HG02678 (cell line): ENCODE results near the gene C9orf78.

Source experiments
- ATAC-seq: cut with Tn5 transposase; IDR thresholded peaks from one replicate; pipeline ENCODE4 v1.9.1; 2021; ENCODE audit warnings: mild to moderate bottlenecking, moderate library complexity; ENCODE audit not compliant: unreplicated experiment

The C9orf78 gene

DNA sequence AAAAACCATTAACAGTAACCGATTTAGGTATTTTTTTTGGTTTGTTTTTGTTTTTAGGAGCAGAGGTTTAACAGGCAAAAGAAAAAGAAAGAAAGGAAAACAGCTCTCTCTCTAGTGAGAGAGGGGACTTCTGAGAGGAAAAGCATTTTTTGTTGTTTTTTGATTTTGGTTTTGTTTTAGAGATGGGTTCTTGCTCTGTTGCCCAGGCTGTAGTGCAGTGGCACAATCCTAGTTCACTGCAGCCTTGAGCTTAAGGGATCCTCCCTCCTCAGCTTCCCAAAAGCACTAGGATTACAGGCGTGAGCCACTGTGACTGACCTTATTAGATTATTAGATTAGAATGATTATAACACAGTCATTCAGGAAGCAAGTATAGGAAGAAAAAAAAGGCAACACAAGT lies 10.3 kb upstream of the C9orf78 start:
- ATAC-seq, result no peak

DNA sequence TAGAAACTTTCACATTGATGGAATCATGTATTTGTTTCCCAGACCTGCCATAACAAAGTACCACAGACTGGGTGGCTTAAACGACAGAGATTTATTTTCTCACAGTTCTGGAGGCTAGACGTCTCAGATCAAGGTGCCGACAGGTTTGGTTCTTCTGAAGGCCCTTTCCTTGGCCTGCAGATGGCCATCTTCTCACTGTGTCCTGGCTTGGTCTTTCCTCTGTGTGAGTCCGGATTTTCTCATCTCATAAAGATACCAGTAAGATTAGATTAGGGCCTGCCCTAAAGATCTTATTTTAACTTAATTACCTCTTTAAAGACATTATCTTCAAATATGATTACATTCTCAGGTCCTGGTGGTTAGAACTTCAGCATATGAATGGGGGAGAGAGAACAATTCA lies 6.0 kb upstream of the C9orf78 start:
- no peak for ATAC-seq

DNA sequence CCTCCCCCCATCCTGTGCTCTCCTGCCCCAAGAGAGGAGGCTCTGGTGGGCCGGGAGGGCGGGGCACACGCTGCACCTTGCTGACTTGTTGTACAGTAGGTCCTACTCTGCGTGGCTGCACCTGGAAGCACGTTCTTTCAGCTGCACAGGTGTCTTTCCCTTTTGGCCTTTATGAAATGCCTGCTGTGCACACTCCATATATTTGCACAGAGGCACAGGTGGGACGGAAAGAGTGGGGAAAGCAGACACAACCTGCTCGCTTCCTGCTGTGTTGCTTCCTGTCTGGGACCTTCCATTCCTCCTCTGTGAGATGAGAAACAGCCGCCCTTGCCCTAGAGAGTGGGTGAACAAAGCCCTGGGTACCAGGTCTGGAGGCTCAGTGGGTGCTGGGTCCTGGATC lies 5.0 kb upstream of the C9orf78 start:
- no peak for ATAC-seq

DNA sequence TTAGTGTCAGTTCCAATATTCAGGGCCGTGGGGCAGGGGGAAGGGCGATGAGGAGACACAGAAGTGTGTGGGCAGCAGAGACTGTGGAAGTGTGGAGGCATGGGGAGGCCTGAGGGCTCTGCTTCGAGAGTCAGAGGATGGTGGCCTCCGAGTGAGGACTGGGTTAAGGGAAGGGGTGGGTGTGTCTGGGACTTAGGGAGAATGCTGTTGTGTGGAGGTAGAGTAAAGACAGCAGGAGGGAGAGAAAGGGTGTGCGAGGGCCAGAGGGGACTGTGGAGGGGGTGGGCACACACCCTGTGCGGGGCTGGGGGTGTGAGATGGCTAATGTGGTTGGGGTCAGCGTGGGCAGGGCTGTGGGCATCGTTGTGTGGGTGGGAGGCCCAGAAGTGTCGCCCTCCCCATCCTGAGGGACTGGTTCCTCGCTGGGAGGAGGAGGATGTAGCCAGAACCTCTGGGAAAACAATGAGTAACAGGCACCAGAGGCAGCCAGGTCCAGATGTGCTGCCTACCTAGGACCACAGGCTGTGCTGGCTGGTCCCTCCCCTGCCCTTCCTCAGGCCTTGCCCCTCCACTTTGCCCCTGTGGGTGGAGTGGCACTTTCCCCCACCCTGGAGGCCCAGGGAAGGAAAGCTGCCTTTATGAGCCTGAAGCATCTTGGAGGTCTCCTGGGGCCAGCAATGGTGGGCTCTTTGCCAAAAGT lies 4.4 kb upstream of the C9orf78 start:
- ATAC-seq, result no peak

DNA sequence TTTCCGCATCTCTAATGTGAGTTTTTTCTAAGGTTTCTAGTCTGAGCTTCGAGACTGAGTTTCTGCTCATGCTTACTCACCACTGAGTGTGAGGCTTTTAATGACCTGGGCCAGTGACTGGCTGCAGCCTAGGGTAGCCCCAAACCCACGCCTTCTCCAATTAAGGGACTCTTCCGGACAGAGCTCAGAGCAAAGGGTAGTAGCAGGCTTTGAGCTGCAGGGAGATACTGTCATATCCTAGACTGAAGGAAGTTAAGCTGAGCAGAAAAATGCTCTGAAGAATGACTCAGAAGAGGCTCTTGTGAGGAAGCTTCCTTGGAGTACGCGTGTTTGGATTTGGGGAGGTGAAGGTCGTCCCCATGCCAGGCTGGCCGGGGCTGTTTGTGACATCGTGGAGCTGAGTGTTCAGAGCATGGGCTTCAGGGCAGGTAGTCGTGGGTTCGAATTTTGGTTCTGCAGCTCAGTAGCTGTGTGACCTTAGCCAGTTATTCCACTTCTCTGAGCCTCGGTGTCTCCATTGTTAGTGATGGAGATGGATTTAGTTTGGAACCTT lies 3.7 kb upstream of the C9orf78 start:
- ATAC-seq, result no peak

DNA sequence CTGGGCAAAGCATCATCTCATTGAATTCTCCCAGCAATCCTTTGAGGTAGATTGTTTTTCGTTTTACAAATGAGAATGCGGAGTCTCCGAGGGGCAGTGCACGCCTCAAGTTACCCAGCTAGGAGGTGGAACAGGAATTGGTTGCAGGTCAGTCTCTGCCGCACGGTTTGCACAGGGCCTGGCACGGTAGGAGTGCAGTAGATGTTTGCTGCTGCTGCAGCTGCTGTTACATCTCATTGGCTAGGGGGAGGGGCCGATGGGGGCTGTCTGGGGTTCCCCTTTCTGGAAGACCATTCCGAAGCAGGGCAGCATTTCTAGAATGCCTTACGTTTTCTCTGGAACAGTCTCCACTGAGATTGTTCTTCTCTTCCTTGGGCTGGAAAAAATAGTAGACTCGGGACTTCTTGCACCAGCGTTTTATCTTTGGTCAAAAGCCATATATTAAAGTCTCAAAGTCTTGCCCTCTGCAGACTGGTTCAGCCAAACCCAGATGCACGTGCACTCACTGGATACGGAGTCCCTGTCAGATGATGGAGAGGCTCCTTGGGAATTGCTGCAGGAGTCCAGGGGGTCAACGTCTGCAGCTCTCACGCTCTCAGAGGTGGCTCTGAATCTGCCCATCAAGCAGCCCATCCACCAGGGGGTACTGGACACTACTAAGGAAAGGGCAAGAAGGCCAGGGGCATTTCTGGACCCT lies 1.4 kb upstream of the C9orf78 start:
- ATAC-seq, result no peak

DNA sequence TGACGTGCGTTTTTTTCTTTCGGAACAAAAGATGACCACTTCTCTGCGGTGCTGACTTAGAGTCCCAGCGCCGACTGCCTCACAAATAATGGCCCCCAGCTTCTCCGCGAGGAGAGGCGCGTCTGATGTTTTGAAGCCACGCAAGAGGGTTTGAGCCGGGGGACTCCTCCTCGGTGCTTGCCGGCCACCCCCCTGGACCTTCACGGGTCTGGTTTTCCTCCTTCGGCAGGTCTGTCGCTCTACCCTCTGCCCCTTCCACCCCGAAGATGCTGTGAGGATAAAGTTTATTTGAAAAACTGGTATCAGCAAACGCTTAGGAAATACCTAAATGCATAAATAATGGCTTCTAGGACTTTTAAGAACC lies 767 bp upstream of the C9orf78 start:
- no peak for ATAC-seq

DNA sequence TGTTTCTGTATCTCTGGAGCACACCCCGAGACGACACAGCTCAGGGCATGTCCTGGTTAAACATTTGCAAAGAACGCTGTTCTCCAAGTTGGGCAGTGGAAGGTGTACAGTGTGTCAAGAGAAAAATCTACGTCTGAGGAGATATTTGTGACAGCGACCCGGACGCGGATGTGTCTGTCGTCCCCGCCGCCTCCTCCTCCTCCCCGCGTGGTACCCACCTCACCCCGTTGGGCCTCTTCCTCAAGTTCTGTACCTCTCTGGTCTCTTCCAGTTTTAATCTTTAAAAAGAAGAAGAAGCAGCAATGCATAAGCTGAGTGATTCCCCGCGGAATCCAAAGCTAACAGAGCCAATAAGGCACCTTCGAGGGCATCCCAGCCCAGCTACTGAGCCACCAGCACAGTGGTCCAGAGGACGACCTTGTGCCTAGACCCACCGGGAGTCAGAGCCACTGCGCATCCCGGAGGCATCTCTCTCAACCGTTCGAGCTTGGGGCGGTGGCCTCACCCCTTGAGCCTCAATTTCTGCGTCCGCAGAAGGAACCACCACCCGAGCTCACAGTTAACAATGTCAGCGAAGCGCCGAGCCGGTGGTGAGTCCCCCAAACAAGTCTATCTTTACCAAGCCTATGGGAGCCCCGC lies 467 bp downstream of the C9orf78 start:
- peak; percentile 11 for ATAC-seq

- no peak for ATAC-seq
Measured at GRCh38 chr9:129832982-129833381, 2.1 kb downstream of the C9orf78 start.

- ATAC-seq, result no peak
Measured at GRCh38 chr9:129828969-129829368, 6.1 kb downstream of the C9orf78 start.

DNA sequence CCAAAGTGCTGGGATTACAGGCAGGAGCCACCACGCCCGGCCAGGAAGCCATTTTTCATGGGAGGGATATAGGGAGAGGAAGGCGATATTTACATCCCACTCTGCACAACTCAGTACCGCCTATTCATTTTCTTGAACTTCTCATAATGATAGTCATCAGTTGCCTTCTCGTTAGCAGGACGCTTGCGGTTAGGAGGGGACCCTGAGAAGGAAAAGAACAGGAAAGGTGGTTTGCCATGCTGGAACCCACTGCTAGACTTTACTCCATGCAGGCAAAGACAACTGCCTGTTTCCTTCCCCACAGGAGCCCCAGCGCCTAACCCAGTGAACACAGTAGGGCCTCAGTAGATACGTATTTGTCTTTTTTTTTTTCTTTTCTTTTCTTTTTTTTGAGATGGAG lies 7.0 kb downstream of the C9orf78 start:
- no peak for ATAC-seq

DNA sequence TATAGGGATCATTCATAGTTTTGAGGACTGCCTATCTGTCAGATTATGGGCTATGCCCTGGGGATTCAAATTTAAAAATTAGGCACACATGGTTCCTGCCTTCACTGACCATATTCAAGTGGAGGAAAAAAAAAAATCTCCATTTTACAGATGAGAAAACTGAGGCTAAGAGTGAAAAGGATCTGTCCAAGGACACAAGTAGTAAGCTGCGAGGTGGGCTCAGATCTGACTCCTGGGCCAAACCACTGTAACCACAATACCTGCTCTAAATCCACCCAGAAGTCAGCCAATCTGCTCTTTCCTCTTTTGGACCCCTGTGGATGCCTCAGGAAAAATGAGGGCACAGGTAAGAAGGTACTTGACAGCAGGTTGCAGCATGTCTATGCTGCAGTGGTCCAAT lies 8.3 kb downstream of the C9orf78 start:
- no peak for ATAC-seq

DNA sequence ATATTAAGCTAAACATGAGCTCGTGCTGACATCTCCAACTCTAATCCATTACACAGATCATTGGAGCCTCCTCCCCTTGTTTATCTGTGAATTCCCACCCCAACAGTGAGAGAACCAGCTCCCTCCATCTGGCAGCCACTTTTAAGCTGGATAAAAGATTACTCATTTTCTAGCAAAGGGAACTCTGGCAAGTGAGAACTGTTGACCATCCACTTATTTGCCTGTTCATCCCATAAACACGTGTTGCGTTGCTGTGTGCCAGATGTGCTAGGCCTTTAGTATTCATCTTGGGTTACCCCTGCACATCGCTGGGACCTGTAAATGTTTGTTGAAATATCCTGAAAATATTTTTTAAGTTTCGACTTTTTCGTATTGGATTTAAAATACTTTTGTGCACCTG lies 8.7 kb downstream of the C9orf78 start:
- ATAC-seq, result no peak

- peak; percentile 90 for ATAC-seq
Measured at GRCh38 chr9:129823935-129824601, 11.0 kb downstream of the C9orf78 start, which contains the start of gene TOR1A. TOR1A (minus strand) TSS chr9:129824136; CDS start chr9:129824085, 51 bp downstream.

GRCh38 chr9:129823542-129823934 lies 11.5 kb downstream of the C9orf78 start:
- ATAC-seq, result no peak

DNA sequence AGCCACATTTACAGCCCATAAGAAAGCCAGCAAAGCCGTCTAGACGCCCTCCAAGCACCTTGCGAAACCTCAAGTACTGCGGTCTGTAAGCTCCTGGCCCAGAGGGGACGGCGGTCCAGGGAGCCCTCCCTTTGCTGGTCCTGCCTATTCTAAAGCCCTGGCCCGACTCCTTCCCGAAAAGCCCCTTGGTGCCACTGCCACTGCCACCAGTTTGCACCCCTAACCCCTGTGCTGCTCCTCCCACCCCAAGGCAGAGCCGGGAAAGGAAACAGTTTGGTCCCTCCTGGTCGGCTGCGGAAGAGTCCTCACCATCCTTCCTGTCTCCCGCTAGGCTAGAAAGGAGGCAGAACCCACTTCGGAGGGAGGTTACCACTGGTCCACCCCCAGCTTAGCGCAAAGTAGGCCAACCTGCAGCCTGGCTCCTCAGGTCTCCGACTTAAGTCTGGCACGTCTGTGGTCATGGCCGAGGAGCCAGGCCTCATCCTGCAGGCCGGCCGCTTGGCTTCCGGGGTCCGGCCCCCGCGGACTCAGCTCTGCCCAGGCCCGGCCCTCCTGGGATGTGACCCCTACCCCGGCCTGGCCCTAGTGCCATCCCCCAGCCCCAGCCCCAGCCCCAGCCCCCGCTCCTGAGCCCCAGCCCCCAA lies 12.1 kb downstream of the C9orf78 start:
- no peak for ATAC-seq

DNA sequence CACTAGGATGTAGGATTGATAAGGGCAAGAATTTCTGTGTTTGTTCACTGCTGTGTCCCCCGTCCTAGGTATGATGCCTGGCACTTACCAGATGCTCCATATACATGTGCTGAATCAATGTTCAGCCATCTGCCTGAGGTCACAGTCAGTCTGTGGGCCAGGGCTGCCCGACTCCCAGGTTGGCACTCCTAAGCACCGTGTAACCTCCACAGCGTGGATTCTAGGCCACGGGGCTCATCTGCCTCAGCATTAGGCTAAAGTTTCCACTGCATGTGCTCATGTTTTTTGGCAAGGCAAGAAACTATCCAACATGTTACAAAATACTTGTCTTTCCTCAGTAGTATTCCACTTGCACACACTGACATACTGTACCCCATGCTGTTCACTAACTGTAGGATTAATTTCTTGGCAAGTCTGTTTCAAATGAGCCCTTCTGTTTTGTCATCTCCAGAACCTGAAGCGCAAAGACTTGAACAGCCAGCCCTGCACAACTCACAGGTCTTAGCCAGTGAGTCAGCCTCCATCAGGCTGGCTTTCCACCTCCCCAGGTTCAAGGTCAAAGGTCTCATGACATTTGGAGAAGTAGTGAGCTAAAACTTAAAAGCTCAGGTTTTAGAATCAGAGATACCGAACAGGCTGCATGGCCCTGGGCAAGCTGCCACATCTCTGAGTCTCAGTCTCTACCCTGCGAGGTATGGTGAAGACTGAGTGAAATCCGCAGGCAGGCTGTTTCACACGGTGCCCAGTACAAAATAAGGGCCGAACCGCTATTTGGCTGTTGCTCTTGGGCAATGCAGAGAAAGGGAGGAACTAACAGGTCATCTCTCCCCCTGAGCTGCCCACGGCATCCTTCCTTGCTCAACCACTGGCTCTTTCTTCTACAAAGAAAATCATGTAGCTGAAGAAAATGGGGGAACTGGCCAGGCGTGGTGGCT lies 18.3 kb downstream of the C9orf78 start:
- no peak for ATAC-seq

DNA sequence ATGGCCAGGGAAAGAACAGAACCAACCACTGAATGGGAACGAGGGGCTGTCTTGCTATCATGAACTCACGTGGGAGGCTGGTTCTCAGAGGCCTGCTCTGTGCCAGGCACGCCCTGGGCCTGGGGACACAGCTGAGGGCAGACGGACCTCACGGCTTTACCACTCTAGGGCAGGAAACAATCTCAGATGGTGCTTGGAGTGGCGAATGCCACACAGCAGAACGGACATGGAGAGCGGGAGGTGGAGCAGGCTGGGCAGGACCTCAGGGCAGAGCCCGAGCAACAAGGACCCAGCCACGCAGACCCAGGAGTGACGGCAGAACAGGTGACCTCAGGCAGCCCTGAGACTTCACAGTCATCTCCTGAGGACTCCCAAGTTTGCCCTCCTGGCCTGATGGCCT lies 19.8 kb downstream of the C9orf78 start:
- no peak for ATAC-seq

GRCh38 chr9:129814432-129815223 lies 20.4 kb downstream of the C9orf78 start:
- ATAC-seq, result no peak
